ENCODE measurements around the gene COL11A1.
"Not testable (repeated sequence)": the region's sequence is repeated elsewhere in the genome, so short reads cannot be mapped to it uniquely, and the experiment has no call there.

Gene COL11A1

DNA sequence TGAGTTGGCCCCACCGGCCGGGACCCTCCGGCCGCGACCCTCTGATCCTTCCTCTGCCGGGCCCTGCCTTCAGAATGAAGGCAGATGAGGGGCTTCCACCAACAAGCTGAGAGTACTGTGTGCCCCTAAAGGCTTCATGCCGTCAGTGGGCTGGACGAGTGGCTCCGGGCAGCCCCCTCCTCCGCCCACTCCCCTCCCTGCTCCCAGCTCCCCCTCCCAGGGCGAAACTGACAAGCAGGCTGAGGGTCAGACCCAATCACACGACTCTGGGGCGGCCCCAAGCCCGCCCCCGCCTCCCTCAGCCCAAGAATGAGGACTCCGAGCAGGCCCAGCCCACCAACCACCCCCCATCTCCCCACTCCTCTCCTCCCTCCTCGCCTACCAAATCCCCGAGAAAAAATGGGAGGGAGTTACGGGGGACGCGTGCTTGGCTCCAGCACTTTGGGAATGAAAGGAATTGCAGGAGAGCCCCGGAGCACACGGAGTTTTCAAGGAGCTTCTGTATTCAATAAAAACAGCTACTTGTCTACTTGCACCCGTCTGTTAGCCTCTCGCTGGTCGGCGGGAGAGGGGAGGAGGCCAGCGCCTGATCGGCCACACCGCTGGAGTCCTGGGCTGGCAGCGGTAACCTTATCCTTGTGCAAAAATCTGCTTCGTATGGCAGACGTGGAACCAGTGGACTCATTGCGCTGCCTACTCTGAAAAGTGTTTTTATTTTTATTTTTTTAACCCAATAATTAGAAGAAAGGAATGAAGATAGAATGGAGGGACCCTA lies at the start of gene COL11A1:
Gene COL11A1 (minus strand): TSS at position 147 of the 775 bp plus-strand sequence. CDS start 344 bp downstream, outside the sequence.
- Mint-ChIP-seq H3K9me3 (peaks cover 0 to 3% of the 10 kb centered on the region in 2 donors), H3K4me3 (no peak within 1 kb of the TSS), H3K27ac (no peak within 1 kb of the TSS), H3K4me1 (peaks cover 7 to 15% of the 10 kb centered on the region in 2 donors), H3K27me3 (peaks cover 33% of the 10 kb centered on the region in 2 donors), H3K36me3 (no peaks in the 10 kb centered on the region)
- ATAC-seq (replicated peaks): no peak
- no peak for DNase-seq

DNA sequence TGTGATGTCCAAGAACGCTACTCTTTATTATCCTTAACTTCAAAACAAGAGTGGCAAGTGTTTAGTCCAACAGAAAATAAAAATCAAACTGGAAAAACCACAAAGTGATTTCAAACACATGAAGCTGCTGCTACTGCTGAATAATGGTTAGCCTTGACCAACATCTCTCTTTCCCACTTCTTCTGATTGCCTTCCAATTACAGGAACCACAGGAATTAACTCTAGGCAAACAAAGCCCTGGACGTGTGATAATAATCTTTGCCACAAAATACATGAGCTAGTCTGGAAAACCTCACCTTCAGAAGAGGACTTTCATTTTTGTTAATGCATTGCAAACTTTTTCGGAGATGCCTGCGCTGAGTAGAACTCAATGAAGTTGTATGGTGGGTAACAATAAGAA lies 48.6 kb upstream of the COL11A1 start:
- DNase-seq (no peak), ATAC-seq (replicated peaks) (no peak)
- peaks cover 0 to 5% of the 10 kb centered on the region in 2 donors for H3K9me3 Mint-ChIP-seq

DNA sequence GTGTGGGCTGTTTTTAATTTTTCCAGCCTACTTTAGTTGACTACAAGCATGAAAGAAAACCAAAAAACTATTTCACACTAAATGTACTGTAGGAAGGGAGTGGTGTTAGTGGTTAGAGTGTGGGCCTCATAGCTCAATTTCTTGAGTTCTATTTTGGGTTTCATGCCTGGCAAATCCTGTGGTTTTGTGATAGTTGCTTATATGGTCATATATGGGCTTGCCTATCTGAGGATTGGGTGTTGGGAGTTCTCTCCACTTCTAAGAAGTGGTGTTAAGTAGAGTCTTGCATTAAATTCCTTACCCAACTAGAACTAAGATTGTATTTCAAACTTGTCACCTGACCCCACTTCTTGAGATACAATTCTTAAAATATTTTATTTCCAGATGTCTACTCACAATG lies 37.8 kb upstream of the COL11A1 start:
- Mint-ChIP-seq H3K27me3 (no peaks in the 10 kb centered on the region), H3K4me1 (no peaks in the 10 kb centered on the region), H3K4me3 (no peak overlapping the region)

More for the DNA sequence above, 48.6 kb upstream of the COL11A1 start:
- H3K4me1 Mint-ChIP-seq: no peaks in the 10 kb centered on the region
- H3K27me3 Mint-ChIP-seq: no peaks in the 10 kb centered on the region
- no peak overlapping the region for H3K4me3 Mint-ChIP-seq
- H3K36me3 Mint-ChIP-seq: no peaks in the 10 kb centered on the region
- no peak overlapping the region for H3K27ac Mint-ChIP-seq

DNA sequence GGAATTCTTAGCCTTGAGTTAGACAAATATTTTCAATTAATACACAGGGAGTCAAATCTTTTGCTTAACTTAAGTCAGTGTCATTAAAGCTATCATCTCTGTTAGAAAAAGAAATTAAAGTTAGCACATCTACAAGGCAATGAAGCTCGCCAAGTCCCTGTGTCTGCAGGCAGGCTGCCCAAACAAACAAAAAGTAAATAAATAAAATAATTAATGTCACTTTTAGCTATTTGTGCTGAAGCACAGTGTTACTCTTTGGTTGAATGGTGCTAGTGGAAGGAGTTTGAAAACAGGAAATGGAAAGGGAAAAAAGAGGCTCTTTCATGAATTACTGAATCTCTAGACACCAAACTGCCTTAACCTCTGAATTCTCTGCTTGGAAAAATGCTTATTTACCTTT lies 37.1 kb upstream of the COL11A1 start:
- Mint-ChIP-seq H3K36me3 (no peaks in the 10 kb centered on the region), H3K4me1 (no peaks in the 10 kb centered on the region), H3K4me3 (no peak overlapping the region), H3K9me3 (peaks cover 2 to 4% of the 10 kb centered on the region in 2 donors), H3K27ac (no peak overlapping the region), H3K27me3 (no peaks in the 10 kb centered on the region)
- DNase-seq (no peak), ATAC-seq (replicated peaks) (no peak)

More for the DNA sequence above, 37.8 kb upstream of the COL11A1 start:
- ATAC-seq (replicated peaks) (no peak), DNase-seq (no peak)
- H3K9me3 Mint-ChIP-seq: peaks cover 2 to 4% of the 10 kb centered on the region in 2 donors
- H3K27ac Mint-ChIP-seq: no peak overlapping the region
- H3K36me3 Mint-ChIP-seq: no peaks in the 10 kb centered on the region

- ATAC-seq (replicated peaks) (no peak), DNase-seq (no peak)
- Mint-ChIP-seq H3K27me3 (no peaks in the 10 kb centered on the region), H3K9me3 (peaks cover 0 to 4% of the 10 kb centered on the region in 2 donors), H3K36me3 (no peaks in the 10 kb centered on the region), H3K4me3 (no peak overlapping the region), H3K4me1 (no peaks in the 10 kb centered on the region), H3K27ac (no peak overlapping the region)
These were observed 36.4 kb upstream of the COL11A1 start for GRCh38 chr1:103144681-103145080.

DNA sequence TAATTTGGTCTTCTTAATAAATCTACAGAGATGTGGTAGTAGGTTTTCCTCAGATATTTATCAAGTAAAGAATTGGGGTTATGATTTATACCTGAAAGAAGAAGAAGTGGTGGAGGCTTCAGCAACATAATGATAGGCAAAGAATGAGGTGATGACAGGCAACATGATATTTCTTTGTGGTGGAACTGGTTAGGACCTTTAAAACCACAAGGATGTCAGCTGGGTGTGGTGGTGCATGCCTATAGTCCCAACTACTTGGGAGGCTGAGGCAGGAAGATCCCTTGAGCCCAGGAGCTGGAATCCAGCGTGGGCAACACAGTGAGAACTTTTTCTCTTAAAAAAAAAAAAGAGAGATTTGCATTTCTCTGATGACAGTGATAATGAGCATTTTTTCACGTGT lies 34.1 kb upstream of the COL11A1 start:
- no peak for DNase-seq
- no peaks in the 10 kb centered on the region for H3K4me1 Mint-ChIP-seq
- H3K4me3 Mint-ChIP-seq: no peak overlapping the region

GRCh38 chr1:103129796-103130195 lies 21.5 kb upstream of the COL11A1 start:
- H3K27me3 Mint-ChIP-seq: no peaks in the 10 kb centered on the region
- DNase-seq: no peak
- no peak overlapping the region for H3K27ac Mint-ChIP-seq
- no peak overlapping the region for H3K4me3 Mint-ChIP-seq
- H3K36me3 Mint-ChIP-seq: no peaks in the 10 kb centered on the region
- H3K9me3 Mint-ChIP-seq: peaks cover 0 to 6% of the 10 kb centered on the region in 2 donors
- no peaks in the 10 kb centered on the region for H3K4me1 Mint-ChIP-seq
- no peak for ATAC-seq (replicated peaks)

More for the DNA sequence above, 34.1 kb upstream of the COL11A1 start:
- no peak overlapping the region for H3K27ac Mint-ChIP-seq
- H3K27me3 Mint-ChIP-seq: no peaks in the 10 kb centered on the region
- H3K9me3 Mint-ChIP-seq: no peaks in the 10 kb centered on the region
- no peak for ATAC-seq (replicated peaks)
- H3K36me3 Mint-ChIP-seq: no peaks in the 10 kb centered on the region

GRCh38 chr1:103129255-103129654 lies 20.9 kb upstream of the COL11A1 start:
- H3K27me3 Mint-ChIP-seq: no peaks in the 10 kb centered on the region
- H3K4me1 Mint-ChIP-seq: no peaks in the 10 kb centered on the region
- ATAC-seq (replicated peaks): no peak
- no peaks in the 10 kb centered on the region for H3K36me3 Mint-ChIP-seq
- H3K9me3 Mint-ChIP-seq: peaks cover 0 to 6% of the 10 kb centered on the region in 2 donors
- no peak for DNase-seq
- H3K27ac Mint-ChIP-seq: no peak overlapping the region
- H3K4me3 Mint-ChIP-seq: no peak overlapping the region

- not testable (repeated sequence) for ATAC-seq (replicated peaks); H3K27ac Mint-ChIP-seq; H3K9me3 Mint-ChIP-seq; H3K4me3 Mint-ChIP-seq; DNase-seq; H3K27me3 Mint-ChIP-seq; H3K4me1 Mint-ChIP-seq; H3K36me3 Mint-ChIP-seq
These were observed 19.9 kb upstream of the COL11A1 start for GRCh38 chr1:103128256-103128655.

- ATAC-seq (replicated peaks) (no peak), DNase-seq (no peak)
- H3K27ac Mint-ChIP-seq: no peak overlapping the region
These were observed 16.9 kb upstream of the COL11A1 start for GRCh38 chr1:103125219-103125618.

GRCh38 chr1:103122983-103123720 lies 14.8 kb upstream of the COL11A1 start:
- Mint-ChIP-seq H3K27me3 (no peaks in the 10 kb centered on the region), H3K4me3 (no peak overlapping the region), H3K36me3 (no peaks in the 10 kb centered on the region), H3K4me1 (no peaks in the 10 kb centered on the region), H3K9me3 (no peaks in the 10 kb centered on the region), H3K27ac (no peak overlapping the region)
- ATAC-seq (replicated peaks) (no peak), DNase-seq (no peak)

More at GRCh38 chr1:103125219-103125618, 16.9 kb upstream of the COL11A1 start:
- Mint-ChIP-seq H3K4me3 (no peak overlapping the region), H3K36me3 (no peaks in the 10 kb centered on the region), H3K27me3 (no peaks in the 10 kb centered on the region), H3K9me3 (no peaks in the 10 kb centered on the region), H3K4me1 (no peaks in the 10 kb centered on the region)

GRCh38 chr1:103120981-103121380 lies 12.7 kb upstream of the COL11A1 start:
- Mint-ChIP-seq H3K4me3 (no peak overlapping the region), H3K36me3 (no peaks in the 10 kb centered on the region), H3K4me1 (no peaks in the 10 kb centered on the region), H3K9me3 (peaks cover 0 to 2% of the 10 kb centered on the region in 2 donors), H3K27ac (no peak overlapping the region), H3K27me3 (no peaks in the 10 kb centered on the region)
- ATAC-seq (replicated peaks): no peak
- DNase-seq: no peak

GRCh38 chr1:103112546-103112945 lies 4.2 kb upstream of the COL11A1 start:
- Mint-ChIP-seq H3K27ac (no peak overlapping the region), H3K27me3 (peaks cover 21 to 23% of the 10 kb centered on the region in 2 donors), H3K4me3 (no peak overlapping the region), H3K9me3 (peaks cover 0 to 4% of the 10 kb centered on the region in 2 donors), H3K36me3 (no peaks in the 10 kb centered on the region), H3K4me1 (peaks cover 3 to 5% of the 10 kb centered on the region in 2 donors)
- ATAC-seq (replicated peaks): no peak
- no peak for DNase-seq

DNA sequence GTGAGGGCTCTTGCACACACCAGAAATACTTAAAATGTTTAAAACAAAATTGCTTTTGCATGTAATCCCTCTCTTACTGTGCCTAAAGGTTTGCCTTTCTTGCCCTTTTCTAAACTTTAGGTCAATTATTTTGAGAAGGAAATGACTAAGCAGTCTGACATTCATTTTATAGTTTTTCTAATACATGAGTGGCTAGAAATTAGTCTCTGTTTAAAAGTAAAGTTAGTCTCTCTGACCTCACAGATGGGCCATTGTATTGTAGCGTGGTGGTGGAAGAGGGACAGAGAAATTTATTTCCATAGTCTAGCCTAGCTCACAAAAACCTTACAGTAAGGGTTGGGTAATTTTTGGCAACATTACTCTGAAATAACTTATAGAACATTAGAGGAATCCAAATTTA lies 3.6 kb upstream of the COL11A1 start:
- ATAC-seq (replicated peaks) (no peak), DNase-seq (no peak)
- peaks cover 5 to 10% of the 10 kb centered on the region in 2 donors for H3K4me1 Mint-ChIP-seq
- H3K27me3 Mint-ChIP-seq: peaks cover 26 to 29% of the 10 kb centered on the region in 2 donors
- no peak overlapping the region for H3K27ac Mint-ChIP-seq
- no peaks in the 10 kb centered on the region for H3K36me3 Mint-ChIP-seq
- no peak overlapping the region for H3K4me3 Mint-ChIP-seq
- H3K9me3 Mint-ChIP-seq: peaks cover 0 to 3% of the 10 kb centered on the region in 2 donors

DNA sequence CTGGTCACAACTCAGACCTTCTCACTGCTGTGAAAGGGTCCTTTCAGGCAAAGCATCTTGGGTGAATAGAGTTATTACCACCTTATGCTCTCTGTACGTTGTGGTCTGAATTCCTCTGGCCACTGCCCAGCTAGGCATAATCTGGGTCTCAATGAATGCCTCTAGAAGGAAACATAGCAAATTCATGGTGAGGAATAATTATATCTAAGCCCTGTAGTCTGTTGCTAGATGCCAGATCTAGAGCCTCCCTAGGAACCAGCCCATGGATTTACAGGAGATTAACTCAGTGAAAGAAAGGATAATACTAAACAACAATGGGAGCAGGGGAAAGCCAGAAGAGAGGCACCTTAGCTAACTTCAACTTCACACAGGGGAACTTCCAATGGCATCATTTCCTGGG lies 2.4 kb upstream of the COL11A1 start:
- H3K4me1 Mint-ChIP-seq: peaks cover 7 to 15% of the 10 kb centered on the region in 2 donors
- no peak overlapping the region for H3K4me3 Mint-ChIP-seq
- DNase-seq (no peak), ATAC-seq (replicated peaks) (no peak)
- no peaks in the 10 kb centered on the region for H3K36me3 Mint-ChIP-seq
- peaks cover 33% of the 10 kb centered on the region in 2 donors for H3K27me3 Mint-ChIP-seq
- no peak overlapping the region for H3K27ac Mint-ChIP-seq
- peaks cover 0 to 3% of the 10 kb centered on the region in 2 donors for H3K9me3 Mint-ChIP-seq
